Measurements from ENCODE around the gene MRPL44. TPM values are rescaled to one million over a fixed set of nuclear protein-coding genes. Genes with fewer than 3 reads are reported as not detected.

MRPL44 gene
- total RNA-seq, 1 donor from 2014 or later, result 32.6 TPM

DNA sequence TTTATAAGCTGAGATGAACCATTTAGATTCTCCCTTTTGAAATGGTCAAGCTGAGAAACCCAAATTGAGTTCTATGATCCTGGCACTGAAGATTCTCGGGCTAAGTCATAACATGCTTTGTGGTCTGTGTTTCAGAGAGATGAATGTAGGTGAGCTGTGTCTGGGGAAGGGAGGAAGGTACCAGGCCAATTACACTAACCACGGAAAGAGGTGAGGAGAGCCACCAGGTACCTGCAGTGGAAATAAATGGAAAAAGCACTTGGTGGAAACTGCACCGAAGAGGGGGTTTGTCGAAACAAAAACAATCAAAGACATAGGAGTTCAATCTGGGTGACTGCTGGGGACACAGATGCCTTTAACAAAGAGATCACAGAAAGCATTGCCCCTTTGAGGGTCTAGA is 963 bp upstream of the MRPL44 start:
- Histone ChIP-seq H3K4me3 (ENCODE audit: insufficient read depth, low read depth, low read length) (no peak overlapping the region), H3K9me3 (ENCODE audit: insufficient read depth, low read depth, low read length) (no peaks in the 10 kb centered on the region), H3K9ac (ENCODE audit: low read length) (no peak overlapping the region), H3K36me3 (ENCODE audit: insufficient read depth, low read length) (peaks cover 8% of the 10 kb centered on the region), H4K20me1 (ENCODE audit: insufficient read depth, low read length) (peaks cover 16% of the 10 kb centered on the region), H3K27me3 (ENCODE audit: insufficient read depth, low read length) (no peaks in the 10 kb centered on the region), H3K79me2 (ENCODE audit: insufficient read depth, low read length) (peaks cover 41% of the 10 kb centered on the region), H3K4me1 (ENCODE audit: insufficient read depth, low read length) (peaks cover 40% of the 10 kb centered on the region), H3K4me2 (ENCODE audit: low read length) (no peak overlapping the region), H2AFZ (ENCODE audit: low read depth, low read length) (no peak overlapping the region), H3K27ac (ENCODE audit: low read depth, low read length) (no peak overlapping the region)
- FAIRE-seq, result no peak
- Mint-ChIP-seq H3K9me3 (ENCODE audit: unreplicated experiment) (no peaks in the 10 kb centered on the region), H3K4me3 (ENCODE audit: unreplicated experiment) (peak overlapping the region; percentile 11), H3K36me3 (ENCODE audit: low read depth, unreplicated experiment) (peaks cover 2% of the 10 kb centered on the region), H3K27ac (ENCODE audit: unreplicated experiment) (peak overlapping the region; percentile 21), H3K27me3 (ENCODE audit: low read depth, unreplicated experiment) (no peaks in the 10 kb centered on the region), H3K4me1 (ENCODE audit: low read depth, unreplicated experiment) (peaks cover 34% of the 10 kb centered on the region)
- TF ChIP-seq, protein P1, sequence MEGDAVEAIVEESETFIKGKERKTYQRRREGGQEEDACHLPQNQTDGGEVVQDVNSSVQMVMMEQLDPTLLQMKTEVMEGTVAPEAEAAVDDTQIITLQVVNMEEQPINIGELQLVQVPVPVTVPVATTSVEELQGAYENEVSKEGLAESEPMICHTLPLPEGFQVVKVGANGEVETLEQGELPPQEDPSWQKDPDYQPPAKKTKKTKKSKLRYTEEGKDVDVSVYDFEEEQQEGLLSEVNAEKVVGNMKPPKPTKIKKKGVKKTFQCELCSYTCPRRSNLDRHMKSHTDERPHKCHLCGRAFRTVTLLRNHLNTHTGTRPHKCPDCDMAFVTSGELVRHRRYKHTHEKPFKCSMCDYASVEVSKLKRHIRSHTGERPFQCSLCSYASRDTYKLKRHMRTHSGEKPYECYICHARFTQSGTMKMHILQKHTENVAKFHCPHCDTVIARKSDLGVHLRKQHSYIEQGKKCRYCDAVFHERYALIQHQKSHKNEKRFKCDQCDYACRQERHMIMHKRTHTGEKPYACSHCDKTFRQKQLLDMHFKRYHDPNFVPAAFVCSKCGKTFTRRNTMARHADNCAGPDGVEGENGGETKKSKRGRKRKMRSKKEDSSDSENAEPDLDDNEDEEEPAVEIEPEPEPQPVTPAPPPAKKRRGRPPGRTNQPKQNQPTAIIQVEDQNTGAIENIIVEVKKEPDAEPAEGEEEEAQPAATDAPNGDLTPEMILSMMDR (IDR thresholded peaks at IDR 0.05; ENCODE audit: insufficient read depth, low read depth, low read length), result no peak
- no peak for TF ChIP-seq EZH2 (IDR thresholded peaks at IDR 0.05; ENCODE audit: insufficient read depth, low read length)
- no peak for DNase-seq (ENCODE audit: low read depth)

DNA sequence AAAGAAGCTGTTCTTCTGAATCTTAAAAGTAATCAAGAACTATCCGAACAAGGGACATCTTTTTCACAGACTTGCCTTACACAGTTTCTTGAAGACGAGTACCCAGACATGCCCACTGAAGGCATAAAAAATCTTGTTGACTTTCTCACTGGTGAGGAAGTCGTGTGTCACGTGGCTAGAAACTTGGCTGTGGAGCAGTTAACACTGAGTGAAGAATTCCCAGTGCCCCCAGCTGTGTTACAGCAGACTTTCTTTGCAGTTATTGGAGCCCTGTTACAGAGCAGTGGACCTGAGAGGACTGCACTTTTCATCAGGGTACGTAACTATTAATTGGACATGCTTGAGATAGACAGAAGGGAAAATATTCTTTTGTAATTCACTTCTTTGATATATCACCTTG is 2.4 kb downstream of the MRPL44 start:
- H3K4me1 ChIP-seq (ENCODE audit: insufficient read depth, low read length), result peaks cover 34% of the 10 kb centered on the region
- H3K27me3 ChIP-seq (ENCODE audit: insufficient read depth, low read length), result no peaks in the 10 kb centered on the region
- peaks cover 3% of the 10 kb centered on the region for H3K36me3 Mint-ChIP-seq (ENCODE audit: low read depth, unreplicated experiment)
- no peak for FAIRE-seq
- H3K4me1 Mint-ChIP-seq (ENCODE audit: low read depth, unreplicated experiment), result peaks cover 29% of the 10 kb centered on the region
- no peaks in the 10 kb centered on the region for H3K9me3 Mint-ChIP-seq (ENCODE audit: unreplicated experiment)
- no peak overlapping the region for H3K27ac ChIP-seq (ENCODE audit: low read depth, low read length)
- no peak overlapping the region for H3K4me3 ChIP-seq (ENCODE audit: insufficient read depth, low read depth, low read length)
- H3K79me2 ChIP-seq (ENCODE audit: insufficient read depth, low read length), result peaks cover 63% of the 10 kb centered on the region
- peaks cover 35% of the 10 kb centered on the region for H4K20me1 ChIP-seq (ENCODE audit: insufficient read depth, low read length)
- DNase-seq (ENCODE audit: low read depth), result no peak
- peak overlapping the region; percentile 74 for H3K4me3 Mint-ChIP-seq (ENCODE audit: unreplicated experiment)
- H3K4me2 ChIP-seq (ENCODE audit: low read length), result peak overlapping the region; percentile 66
- H3K9me3 ChIP-seq (ENCODE audit: insufficient read depth, low read depth, low read length), result no peaks in the 10 kb centered on the region
- H3K27ac Mint-ChIP-seq (ENCODE audit: unreplicated experiment), result no peak overlapping the region
- no peaks in the 10 kb centered on the region for H3K27me3 Mint-ChIP-seq (ENCODE audit: low read depth, unreplicated experiment)
- H3K36me3 ChIP-seq (ENCODE audit: insufficient read depth, low read length), result peaks cover 18% of the 10 kb centered on the region
- H2AFZ ChIP-seq (ENCODE audit: low read depth, low read length), result no peak overlapping the region
- peak overlapping the region; percentile 8 for H3K9ac ChIP-seq (ENCODE audit: low read length)
- TF ChIP-seq, protein P1 (IDR thresholded peaks at IDR 0.05; ENCODE audit: insufficient read depth, low read depth, low read length), result no peak
- no peak for TF ChIP-seq EZH2 (IDR thresholded peaks at IDR 0.05; ENCODE audit: insufficient read depth, low read length)

DNA sequence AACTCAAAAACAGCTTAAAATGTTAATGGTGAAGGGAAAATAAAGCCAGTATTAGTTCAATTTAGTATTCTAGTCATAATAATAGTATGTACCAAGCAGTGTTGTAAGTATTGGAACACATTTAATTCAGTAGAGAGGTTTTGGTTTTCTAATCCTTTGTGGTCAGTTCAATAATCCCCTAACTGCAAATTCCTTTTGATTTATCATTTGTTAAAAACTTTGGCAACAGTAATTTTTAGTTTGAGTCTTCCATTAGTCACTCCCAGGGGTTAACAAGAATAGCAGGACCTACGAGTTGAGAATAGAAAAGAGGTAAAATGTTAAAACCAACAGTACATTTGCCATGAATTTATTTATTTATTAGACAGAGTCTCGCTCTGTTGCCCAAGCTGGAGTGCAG is 10.7 kb downstream of the MRPL44 start:
- no peaks in the 10 kb centered on the region for H3K9me3 Mint-ChIP-seq (ENCODE audit: unreplicated experiment)
- DNase-seq (ENCODE audit: low read depth) (peak; percentile 73), FAIRE-seq (no peak)
- Histone ChIP-seq H3K27me3 (ENCODE audit: insufficient read depth, low read length) (no peaks in the 10 kb centered on the region), H3K4me1 (ENCODE audit: insufficient read depth, low read length) (peaks cover 8% of the 10 kb centered on the region), H3K4me2 (ENCODE audit: low read length) (peak overlapping the region; percentile 38), H3K79me2 (ENCODE audit: insufficient read depth, low read length) (peaks cover 15% of the 10 kb centered on the region), H3K4me3 (ENCODE audit: insufficient read depth, low read depth, low read length) (no peak overlapping the region), H2AFZ (ENCODE audit: low read depth, low read length) (no peak overlapping the region), H3K27ac (ENCODE audit: low read depth, low read length) (peak overlapping the region; percentile 21), H3K36me3 (ENCODE audit: insufficient read depth, low read length) (peaks cover 16% of the 10 kb centered on the region), H3K9ac (ENCODE audit: low read length) (no peak overlapping the region), H4K20me1 (ENCODE audit: insufficient read depth, low read length) (peaks cover 9% of the 10 kb centered on the region), H3K9me3 (ENCODE audit: insufficient read depth, low read depth, low read length) (no peaks in the 10 kb centered on the region)
- peaks cover 9% of the 10 kb centered on the region for H3K4me1 Mint-ChIP-seq (ENCODE audit: low read depth, unreplicated experiment)
- no peak overlapping the region for H3K27ac Mint-ChIP-seq (ENCODE audit: unreplicated experiment)
- TF ChIP-seq EZH2 (IDR thresholded peaks at IDR 0.05; ENCODE audit: insufficient read depth, low read length), result no peak
- TF ChIP-seq, protein P1 (IDR thresholded peaks at IDR 0.05; ENCODE audit: insufficient read depth, low read depth, low read length), result no peak
- H3K4me3 Mint-ChIP-seq (ENCODE audit: unreplicated experiment), result no peak overlapping the region
- no peaks in the 10 kb centered on the region for H3K27me3 Mint-ChIP-seq (ENCODE audit: low read depth, unreplicated experiment)
- H3K36me3 Mint-ChIP-seq (ENCODE audit: low read depth, unreplicated experiment), result no peaks in the 10 kb centered on the region

Data from astrocyte (in vitro differentiated cells and primary cell).